ENCODE data around the gene MSX1. TPM values are rescaled to one million over a fixed set of nuclear protein-coding genes. Genes with fewer than 3 reads are reported as not detected.

The MSX1 gene
- total and polyA plus RNA-seq, 2 of the 13 experiments (the other 11 are each of a cell fraction or from before 2014, with no cell fraction given), result 12.1 to 14.9 TPM

- no peak for TF ChIP-seq CSRNP1 (CRISPR knock-in tag; IDR thresholded peaks at IDR 0.05)
- no peak for TF ChIP-seq SMAD1 (CRISPR knock-in tag; IDR thresholded peaks at IDR 0.05; ENCODE audit: borderline replicate concordance, low read depth)
- no peak for TF ChIP-seq ZNF430 (CRISPR knock-in tag; IDR thresholded peaks at IDR 0.05)
- no peak for TF ChIP-seq FOXA3 (CRISPR knock-in tag; IDR thresholded peaks at IDR 0.05)
Observed at GRCh38 chr4:4820261-4820660, 39.2 kb upstream of the MSX1 start (continued).

- H4K20me1 ChIP-seq (ENCODE audit: insufficient read depth, low read length), result no peaks in the 10 kb centered on the region
- in situ Hi-C loops (cut with HindIII; ENCODE audit: extremely low pct_ligation_motif_present, low pct_unique_long_range_greater_than_20kb) (no loop called here), intact Hi-C loops (cut with micrococcal nuclease; ENCODE audit: unreplicated experiment) (no loop called here)
- H3K4me2 ChIP-seq (ENCODE audit: low read depth, low read length), result peak overlapping the region; percentile 39; the same call in 1 of the 2 replicates
- no peak overlapping the region; the same call in 1 of the 2 replicates for H3K9ac ChIP-seq (ENCODE audit: insufficient read depth, low read depth, low read length)
- H3K9me3 ChIP-seq (ENCODE audit: low read length), result peaks cover 8% of the 10 kb centered on the region
- BruUV-seq (replicated peaks), result no TSS peak
- H3K27ac ChIP-seq (ENCODE audit: extremely low read length, insufficient read depth, low read length), result peak overlapping the region; percentile 66
- no peaks in the 10 kb centered on the region for H3K36me3 ChIP-seq (replicated peaks in 1 of 2; ENCODE audit: control insufficient read depth in 1 of 2, insufficient read depth in 2 of 2, low read length in 2 of 2)
- 57% methylated on average over 1 of the region's 3 CpGs for WGBS (ENCODE audit: low lambda C conversion rate)
- CTCF ChIA-PET (ENCODE audit: low intra/inter-chr PET ratio, low total read pairs), result no interaction called here
- ATAC-seq (peak; percentile 61), FAIRE-seq (no peak), DNase-seq (ENCODE audit: low spot score) (peak; percentile 18)
- no peak overlapping the region for H3K4me3 ChIP-seq (replicated peaks in 1 of 3; ENCODE audit: insufficient read depth in 1 of 3, low read depth in 2 of 3, low read length in 3 of 3)
- no peaks in the 10 kb centered on the region for H3K79me2 ChIP-seq (ENCODE audit: insufficient read depth, low read length)
- H2AFZ ChIP-seq (ENCODE audit: low read length), result no peak overlapping the region
- H3K4me1 ChIP-seq (ENCODE audit: insufficient read depth, low read length), result peaks cover 64% of the 10 kb centered on the region
- POLR2A ChIA-PET, result interaction anchor here (0.7 to 2.4 kb wide), 4 partner anchors 39 to 179 kb away, joined by 3 to 11 read pairs (median 4); partner anchors contain the start of gene MSX1
- H3K27me3 ChIP-seq (ENCODE audit: control insufficient read depth in 1 of 2, insufficient read depth in 2 of 2, low read length in 2 of 2), result no peaks in the 10 kb centered on the region
- TF ChIP-seq ZNF33A (CRISPR knock-in tag; IDR thresholded peaks at IDR 0.05; ENCODE audit: borderline replicate concordance), result no peak
- no peak for TF ChIP-seq ZNF430 (CRISPR knock-in tag; IDR thresholded peaks at IDR 0.05)
- no peak for TF ChIP-seq ZBTB7B (CRISPR knock-in tag; IDR thresholded peaks at IDR 0.05)
- no peak for TF ChIP-seq ZNF615 (CRISPR knock-in tag; IDR thresholded peaks at IDR 0.05; ENCODE audit: borderline replicate concordance)
- TF ChIP-seq ZNF768 (CRISPR knock-in tag; IDR thresholded peaks at IDR 0.05), result peak; percentile 95
- no peak for TF ChIP-seq ATAD3A (CRISPR knock-in tag; IDR thresholded peaks at IDR 0.05)
- no peak for TF ChIP-seq GTF3A (CRISPR knock-in tag; conservative IDR thresholded peaks at IDR 0.05)
- no peak for TF ChIP-seq ZNF10 (CRISPR knock-in tag; IDR thresholded peaks at IDR 0.05; ENCODE audit: borderline replicate concordance, low read depth)
- TF ChIP-seq ZNF678 (CRISPR knock-in tag; IDR thresholded peaks at IDR 0.05), result no peak
- TF ChIP-seq PBX3 (CRISPR knock-in tag; IDR thresholded peaks at IDR 0.05; ENCODE audit: borderline replicate concordance), result no peak
- no peak for TF ChIP-seq IKZF4 (CRISPR knock-in tag; IDR thresholded peaks at IDR 0.05; ENCODE audit: borderline replicate concordance, low read depth, not compliant biosample characterization)
- TF ChIP-seq ZNF737 (CRISPR knock-in tag; IDR thresholded peaks at IDR 0.05; ENCODE audit: borderline replicate concordance), result no peak
- no peak for TF ChIP-seq ZFYVE20 (CRISPR knock-in tag; IDR thresholded peaks at IDR 0.05; ENCODE audit: borderline replicate concordance, low read depth)
- TF ChIP-seq SAFB2 (CRISPR knock-in tag; IDR thresholded peaks at IDR 0.05; ENCODE audit: borderline replicate concordance, low read depth), result no peak
- peak; percentile 80; the same call in 1 of the 2 replicates for TF ChIP-seq ZMYM3 (CRISPR knock-in tag; IDR thresholded peaks at IDR 0.05)
- 0 out of 2 replicates have a peak, but pooled peaks have one; percentile 45 for TF ChIP-seq KDM1A (CRISPR knock-in tag; IDR thresholded peaks at IDR 0.05)
- no peak for TF ChIP-seq TRIM24 (CRISPR knock-in tag; IDR thresholded peaks at IDR 0.05)
- no peak for TF ChIP-seq TOPORS (CRISPR knock-in tag; IDR thresholded peaks at IDR 0.05)
- no peak for TF ChIP-seq ZNF672 (CRISPR knock-in tag; IDR thresholded peaks at IDR 0.05)
Observed at GRCh38 chr4:4820739-4821138, 38.7 kb upstream of the MSX1 start.
